AG09309 (cell line): Measurements from ENCODE around the gene BCAR3.
A peak's percentile ranks its signal among the peaks of the same experiment; 100 is the strongest.

Experiments used
- DNase-seq: peaks from one replicate; pipeline ENCODE4 v3.0.0-alpha.2; 2010; ENCODE audit warnings: low read depth
- H3K4me3 ChIP-seq: 2 replicates; pipeline ENCODE4 v1.5.1; 2011; ENCODE audit warnings: mild to moderate bottlenecking, low read depth, low read length, moderate library complexity; ENCODE audit not compliant: control insufficient read depth
- CTCF ChIP-seq: IDR thresholded peaks from 2 replicates; pipeline ENCODE4 v1.5.1; 2011; ENCODE audit warnings: mild to moderate bottlenecking, low read depth, low read length, inconsistent platforms; ENCODE audit not compliant: insufficient read depth, control insufficient read depth; ENCODE audit errors: missing control alignments

Gene BCAR3

DNA sequence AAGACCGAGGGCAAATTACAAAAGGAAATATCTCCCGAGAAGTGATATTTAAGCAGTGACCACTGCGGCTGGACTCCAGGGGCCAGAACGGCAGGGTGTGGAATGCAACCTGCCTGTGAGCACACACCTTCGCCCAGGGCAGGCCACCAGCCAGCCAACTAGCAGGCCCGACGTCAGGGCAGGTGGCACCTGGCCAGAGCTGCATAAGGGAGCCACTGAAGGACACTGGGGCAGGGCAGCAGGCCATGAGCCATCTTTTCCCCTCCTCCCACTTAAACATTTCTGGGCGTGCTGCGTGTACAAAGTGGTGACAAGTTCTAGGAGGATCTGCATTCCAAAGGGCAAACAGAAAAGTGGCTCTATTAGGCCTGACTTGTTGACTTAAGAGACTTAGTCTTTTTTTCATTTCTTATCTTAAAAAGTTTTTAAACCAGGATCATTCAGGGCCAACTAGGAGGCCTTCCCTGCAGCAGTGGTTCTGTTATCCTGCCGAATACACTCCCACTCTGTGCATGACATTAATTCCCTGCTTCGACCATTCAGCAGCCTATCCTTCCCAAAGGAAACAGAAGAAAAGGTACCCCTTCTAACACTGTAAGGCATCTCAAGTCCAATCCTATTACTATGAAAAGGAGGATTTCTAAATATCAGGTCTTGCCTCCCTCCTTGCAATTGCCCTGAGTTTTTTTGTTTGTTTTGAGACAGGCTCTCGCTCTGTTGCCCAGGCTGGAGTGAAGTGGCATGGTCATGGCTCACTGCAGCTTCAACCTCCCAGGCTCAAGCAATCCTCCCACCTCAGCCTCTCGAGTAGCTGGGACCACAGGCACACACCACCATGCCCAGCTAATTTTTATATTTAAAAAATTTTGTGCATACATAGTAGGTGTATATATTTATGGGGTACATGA is 96.3 kb downstream of the BCAR3 start:
- DNase-seq, result no peak

DNA sequence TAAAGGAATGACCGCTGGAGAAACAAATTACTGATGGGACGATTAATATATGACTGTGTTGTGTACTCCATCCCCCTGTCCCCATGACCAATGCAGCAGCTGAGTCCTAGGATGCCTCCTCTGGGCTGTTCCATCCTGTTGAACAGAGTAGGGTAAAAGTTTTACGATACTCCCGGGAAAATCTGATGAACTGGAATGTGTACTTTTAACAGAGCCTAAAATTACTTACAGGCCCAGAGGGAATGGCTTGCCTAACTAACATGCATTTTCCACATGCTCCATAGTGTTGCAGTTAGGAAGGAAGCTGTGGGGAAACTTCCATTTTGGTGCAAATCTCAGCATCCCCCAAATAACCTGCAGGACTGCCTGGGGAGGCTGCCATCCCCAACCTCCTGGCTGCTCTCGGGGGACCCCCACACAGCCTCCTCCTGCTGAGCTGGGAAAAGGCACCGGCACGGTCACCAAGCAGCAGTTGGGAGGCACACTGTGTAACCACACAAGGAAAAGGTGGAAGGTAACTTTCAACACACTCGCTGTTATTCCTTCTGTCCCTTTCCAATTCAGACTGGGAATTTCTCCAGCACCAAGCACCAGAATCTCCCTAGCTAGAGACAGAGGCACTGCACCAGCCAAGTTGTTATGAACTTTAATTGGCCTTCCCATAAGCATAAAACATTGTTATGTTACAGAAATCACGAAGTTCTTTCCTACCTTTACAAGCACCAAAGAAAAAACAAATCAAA is 97.2 kb downstream of the BCAR3 start:
- no peak for DNase-seq
- no peak for TF ChIP-seq CTCF
- H3K4me3 ChIP-seq, result no peak overlapping the region

More for the DNA sequence above, 96.3 kb downstream of the BCAR3 start:
- TF ChIP-seq CTCF, result no peak
- no peak overlapping the region for H3K4me3 ChIP-seq

DNA sequence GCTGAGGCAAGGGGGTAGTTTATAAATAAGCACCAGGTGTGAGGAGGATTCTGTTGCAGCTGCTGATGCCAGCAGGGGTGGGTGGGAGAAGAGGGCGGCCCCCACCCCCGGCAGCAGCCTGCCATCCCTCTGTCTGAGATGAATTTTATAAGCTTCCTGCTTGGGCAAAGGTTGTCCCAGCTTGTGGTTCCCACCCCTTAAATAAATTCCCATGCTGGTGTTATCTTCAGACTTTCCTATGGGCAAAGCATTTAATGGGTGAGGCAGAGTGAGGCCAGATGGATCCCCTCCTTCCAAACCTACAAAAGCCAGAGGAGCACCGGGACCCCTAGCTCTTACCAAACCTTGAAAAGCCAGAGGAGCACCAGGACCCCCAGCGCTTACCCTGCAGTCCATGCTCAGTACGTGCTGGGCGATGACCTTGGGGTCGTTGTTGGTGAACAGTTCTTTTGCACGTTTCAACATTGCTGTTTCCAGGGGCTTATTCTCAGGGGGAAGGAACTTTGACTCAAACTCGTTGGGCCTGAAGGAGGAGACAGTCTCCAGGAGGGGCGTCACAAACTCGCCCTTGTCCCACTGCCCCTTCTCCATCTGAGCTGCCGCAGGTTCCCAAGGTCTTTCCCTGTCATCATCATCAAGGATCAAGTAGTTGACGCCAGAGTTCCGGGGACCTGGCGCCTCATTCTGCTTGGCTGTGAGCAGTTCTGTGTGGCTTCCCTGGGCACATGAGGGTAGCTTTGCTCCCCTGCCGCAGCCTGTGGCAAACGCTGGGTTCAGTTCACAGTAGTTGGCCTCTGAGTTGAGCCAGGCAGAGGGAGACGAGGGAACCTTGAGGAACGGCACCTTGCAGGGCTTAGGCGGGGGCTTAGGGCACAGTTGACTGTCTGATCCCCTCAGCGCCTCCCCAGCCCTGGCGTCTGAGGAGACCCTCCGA is 99.5 kb downstream of the BCAR3 start:
- no peak overlapping the region for H3K4me3 ChIP-seq
- no peak for DNase-seq
- TF ChIP-seq CTCF, result no peak

- TF ChIP-seq CTCF, result no peak
- no peak overlapping the region for H3K4me3 ChIP-seq
- peak; percentile 69 for DNase-seq
These were observed 101.7 kb downstream of the BCAR3 start for GRCh38 chr1:93579891-93580290.

- DNase-seq, result no peak
- TF ChIP-seq CTCF, result no peak
- H3K4me3 ChIP-seq, result no peak overlapping the region
These were observed 102.5 kb downstream of the BCAR3 start for GRCh38 chr1:93578911-93579825.
